ENCODE data around the gene LGR4. TPM values are rescaled to one million over a fixed set of nuclear protein-coding genes. Genes with fewer than 3 reads are reported as not detected.

Gene LGR4
- total and polyA plus RNA-seq, 2 of the 13 experiments (the other 11 are each of a cell fraction or from before 2014, with no cell fraction given) = 42.1 to 68.7 TPM

- TF ChIP-seq GMEB2 (CRISPR knock-in tag; IDR thresholded peaks at IDR 0.05; ENCODE audit: low read depth) (no peak), ZBTB14 (CRISPR knock-in tag; IDR thresholded peaks at IDR 0.05) (no peak), NBN (conservative IDR thresholded peaks at IDR 0.05) (no peak), FUBP1 (CRISPR knock-in tag; IDR thresholded peaks at IDR 0.05; ENCODE audit: borderline replicate concordance) (no peak), ZNF792 (CRISPR knock-in tag; IDR thresholded peaks at IDR 0.05) (no peak), ZNF180 (CRISPR knock-in tag; IDR thresholded peaks at IDR 0.05; ENCODE audit: borderline replicate concordance, low read depth) (no peak), ZNF235 (CRISPR knock-in tag; IDR thresholded peaks at IDR 0.05; ENCODE audit: borderline replicate concordance) (no peak)
These were observed 34.6 kb downstream of the LGR4 start (continued) for GRCh38 chr11:27437829-27438594.

DNA sequence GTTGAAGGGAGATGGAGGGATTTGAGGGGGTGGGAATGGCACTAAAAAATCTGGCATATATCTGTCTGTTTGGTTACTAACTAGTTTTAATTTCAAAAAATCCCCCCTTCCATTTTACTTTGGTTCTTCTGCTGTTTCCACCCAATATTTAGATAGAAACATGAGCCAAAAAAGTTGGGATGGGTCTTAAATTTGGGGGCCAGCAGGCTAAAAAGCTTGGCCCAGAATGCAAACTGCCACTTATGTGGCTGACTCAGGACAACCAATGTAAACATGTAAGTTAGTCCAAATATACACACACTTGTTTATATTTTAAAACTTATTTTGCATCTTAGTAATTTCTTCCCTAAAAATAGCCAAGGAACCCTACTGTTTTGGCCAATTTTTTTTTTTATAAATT lies 35.7 kb downstream of the LGR4 start:
- no peak overlapping the region for H3K4me3 ChIP-seq (replicated peaks in 1 of 3; ENCODE audit: insufficient read depth in 1 of 3, low read depth in 2 of 3, low read length in 3 of 3)
- peaks cover 93% of the 10 kb centered on the region for H3K79me2 ChIP-seq (ENCODE audit: insufficient read depth, low read length)
- ChIA-PET POLR2A (no interaction called here), CTCF (ENCODE audit: low intra/inter-chr PET ratio, low total read pairs) (no interaction called here)
- ATAC-seq = no peak
- no peak overlapping the region for H3K27ac ChIP-seq (ENCODE audit: extremely low read length, insufficient read depth, low read length)
- no peak for FAIRE-seq
- no peak overlapping the region for H3K4me2 ChIP-seq (ENCODE audit: low read depth, low read length)
- BruUV-seq (replicated peaks) = no TSS peak
- H3K9me3 ChIP-seq (ENCODE audit: low read length) = no peaks in the 10 kb centered on the region
- in situ Hi-C loops (cut with HindIII; ENCODE audit: extremely low pct_ligation_motif_present, low pct_unique_long_range_greater_than_20kb) = no loop called here
- H3K4me1 ChIP-seq (ENCODE audit: insufficient read depth, low read length) = peaks cover 47% of the 10 kb centered on the region
- no peak for DNase-seq (ENCODE audit: low spot score)
- intact Hi-C loops (cut with micrococcal nuclease; ENCODE audit: unreplicated experiment) = no loop called here
- peaks cover 36% of the 10 kb centered on the region for H4K20me1 ChIP-seq (ENCODE audit: insufficient read depth, low read length)
- H3K27me3 ChIP-seq (ENCODE audit: control insufficient read depth in 1 of 2, insufficient read depth in 2 of 2, low read length in 2 of 2) = no peaks in the 10 kb centered on the region
- no peak overlapping the region for H2AFZ ChIP-seq (ENCODE audit: low read length)
- H3K36me3 ChIP-seq (replicated peaks in 1 of 2; ENCODE audit: control insufficient read depth in 1 of 2, insufficient read depth in 2 of 2, low read length in 2 of 2) = peaks cover 0 to 10% of the 10 kb centered on the region in 2 experiments; a peak in 1 of 5 replicates
- H3K9ac ChIP-seq (ENCODE audit: insufficient read depth, low read depth, low read length) = no peak overlapping the region
- no peak for TF ChIP-seq SIN3B (IDR thresholded peaks at IDR 0.05; ENCODE audit: low read length)
- no peak for TF ChIP-seq NAIF1 (CRISPR knock-in tag; IDR thresholded peaks at IDR 0.05; ENCODE audit: borderline replicate concordance)
- no peak for TF ChIP-seq MYNN (CRISPR knock-in tag; IDR thresholded peaks at IDR 0.05; ENCODE audit: low read depth)
- TF ChIP-seq ZNF382 (CRISPR knock-in tag; IDR thresholded peaks at IDR 0.05; ENCODE audit: borderline replicate concordance) = no peak
- TF ChIP-seq MAZ (IDR thresholded peaks at IDR 0.05; ENCODE audit: borderline replicate concordance, low read depth, low read length) = no peak
- no peak for TF ChIP-seq MAZ (CRISPR knock-in tag; IDR thresholded peaks at IDR 0.05; ENCODE audit: low read depth)
- no peak for TF ChIP-seq CREB3 (CRISPR knock-in tag; IDR thresholded peaks at IDR 0.05)
- no peak for TF ChIP-seq NFE2 (CRISPR knock-in tag; IDR thresholded peaks at IDR 0.05)
- TF ChIP-seq NFYC (CRISPR knock-in tag; IDR thresholded peaks at IDR 0.05) = no peak
- TF ChIP-seq, protein P1, sequence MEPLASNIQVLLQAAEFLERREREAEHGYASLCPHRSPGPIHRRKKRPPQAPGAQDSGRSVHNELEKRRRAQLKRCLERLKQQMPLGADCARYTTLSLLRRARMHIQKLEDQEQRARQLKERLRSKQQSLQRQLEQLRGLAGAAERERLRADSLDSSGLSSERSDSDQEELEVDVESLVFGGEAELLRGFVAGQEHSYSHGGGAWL (CRISPR knock-in tag; IDR thresholded peaks at IDR 0.05) = no peak
- no peak for TF ChIP-seq NR1H2 (CRISPR knock-in tag; IDR thresholded peaks at IDR 0.05; ENCODE audit: borderline replicate concordance, low read depth)

Data from HepG2 (cell line).